HG03354 (cell line): ENCODE data around the gene ZNF276.

Source experiments
- ATAC-seq: cut with Tn5 transposase; IDR thresholded peaks from one replicate; pipeline ENCODE4 v1.9.1; 2021; ENCODE audit warnings: mild to moderate bottlenecking; ENCODE audit not compliant: unreplicated experiment, poor library complexity, severe bottlenecking

ZNF276 gene

DNA sequence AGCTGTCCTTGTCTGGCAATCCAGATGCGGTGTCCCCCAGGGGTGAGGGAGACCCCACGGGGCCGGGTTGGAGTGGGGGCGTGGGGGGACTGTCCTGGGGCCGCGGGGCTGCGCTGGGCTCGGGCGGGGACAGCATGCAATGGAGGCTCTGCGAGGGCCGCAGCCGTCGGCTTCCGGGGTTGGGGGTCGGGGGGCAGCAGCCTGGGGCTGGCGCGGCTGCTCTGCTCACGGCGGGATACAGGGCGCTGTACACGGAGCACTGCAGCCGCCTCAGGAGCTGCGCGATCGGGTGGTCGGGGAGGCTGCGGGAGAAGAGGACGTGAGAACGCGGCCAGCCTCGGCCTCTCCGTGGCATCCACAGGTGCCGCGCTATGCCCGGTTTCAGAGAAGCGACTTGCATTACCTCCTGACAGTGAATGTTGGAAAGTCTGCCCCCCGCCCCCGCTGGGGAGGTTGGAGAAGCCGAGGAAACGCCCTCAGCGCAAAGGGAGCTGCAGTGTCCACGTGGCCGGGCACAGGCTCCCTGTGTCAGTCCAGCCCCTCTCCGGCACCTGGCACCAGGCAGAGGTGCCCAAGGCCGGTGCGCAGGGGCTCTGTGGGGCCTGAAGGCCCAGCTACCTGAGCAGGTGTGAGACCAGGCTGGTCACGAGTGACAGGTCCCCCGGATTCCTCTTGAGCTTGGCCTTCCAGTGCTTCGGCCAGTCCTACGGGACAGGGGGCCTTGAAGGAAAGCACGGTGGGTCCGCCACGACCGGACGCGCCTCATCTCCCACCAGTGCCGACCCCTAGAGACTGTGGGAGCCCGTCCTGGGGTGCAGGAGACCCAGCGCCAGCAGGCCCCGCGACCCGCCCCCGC lies 10.4 kb upstream of the ZNF276 start:
- ATAC-seq = no peak

DNA sequence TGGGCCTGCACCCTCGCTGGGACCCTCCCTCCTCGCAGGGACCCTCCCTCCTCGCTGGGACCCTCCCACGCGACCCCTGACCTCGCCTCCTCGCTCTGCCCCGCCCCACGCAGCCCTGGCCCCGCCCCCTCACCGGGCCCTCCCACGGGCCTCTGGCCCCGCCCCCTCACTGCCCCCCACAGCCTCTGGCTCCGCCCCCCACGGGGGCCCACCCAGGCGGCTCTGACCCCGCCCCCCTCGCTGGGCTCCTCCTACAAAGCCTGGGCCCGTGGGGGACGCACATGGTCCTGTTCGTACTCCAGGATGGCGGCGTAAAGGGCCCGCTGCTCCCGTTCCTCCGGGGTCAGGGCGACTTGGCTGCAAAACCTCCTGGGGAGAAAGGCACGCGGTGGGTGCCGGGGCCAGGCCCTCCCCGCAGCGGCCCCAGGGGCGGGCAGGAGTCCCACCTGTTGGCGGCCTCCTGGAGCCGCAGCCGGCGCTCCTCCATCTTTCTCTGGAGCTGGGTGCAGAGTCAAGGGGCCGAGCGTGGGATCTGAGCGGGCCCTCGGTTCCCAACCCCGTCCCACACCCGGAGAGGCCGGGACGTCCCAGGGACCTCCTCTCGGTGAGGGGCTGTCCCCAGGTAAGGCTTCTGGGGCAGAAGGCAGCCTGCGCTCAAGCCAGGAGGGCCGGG lies 9.6 kb upstream of the ZNF276 start:
- ATAC-seq = peak; percentile 59

DNA sequence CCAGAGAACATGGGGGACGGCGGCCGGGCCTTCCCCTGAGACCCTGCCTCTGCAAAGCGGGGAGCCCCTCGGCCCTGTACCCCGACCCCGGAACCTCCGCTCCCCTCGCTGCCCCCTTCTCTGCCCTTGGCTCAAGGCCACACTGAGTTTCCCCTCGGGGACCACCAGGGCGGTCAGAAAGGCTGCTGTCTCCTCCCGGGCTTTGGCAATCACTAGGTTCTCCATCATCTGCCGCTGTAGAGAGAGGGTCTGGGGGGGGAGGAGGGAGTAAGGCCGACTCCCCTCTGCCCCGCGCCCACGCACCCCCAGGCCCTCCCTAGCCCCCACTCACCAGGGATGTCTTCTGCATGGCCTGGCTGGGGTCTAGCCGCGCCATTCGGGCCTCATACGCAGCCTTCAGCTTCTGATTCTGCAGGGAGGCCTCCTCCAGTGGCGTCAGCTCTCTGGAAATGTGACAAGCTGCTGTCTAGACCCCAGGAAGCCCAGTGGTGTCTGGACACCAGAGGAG lies 9.0 kb upstream of the ZNF276 start:
- peak; percentile 9 for ATAC-seq

DNA sequence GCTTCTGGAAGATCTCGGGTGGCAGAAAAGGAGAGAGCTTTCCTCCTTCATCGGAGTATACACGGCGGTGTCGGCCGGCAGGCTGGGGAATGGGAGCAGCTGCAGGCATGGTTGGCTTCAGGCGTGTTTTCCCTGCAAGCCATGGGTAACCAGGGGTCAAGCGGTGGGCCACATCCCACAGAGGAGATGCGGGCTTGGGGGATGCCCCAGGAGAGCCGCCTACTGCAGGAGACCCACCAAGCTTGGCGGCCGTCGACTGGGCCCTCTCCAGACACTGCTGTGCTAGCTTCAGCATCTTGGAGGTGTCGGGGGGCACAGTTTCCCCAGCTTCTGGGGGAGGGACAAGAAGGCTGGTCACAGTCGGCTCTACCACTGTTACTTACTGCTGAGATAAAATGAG lies 4.8 kb upstream of the ZNF276 start:
- ATAC-seq = no peak

DNA sequence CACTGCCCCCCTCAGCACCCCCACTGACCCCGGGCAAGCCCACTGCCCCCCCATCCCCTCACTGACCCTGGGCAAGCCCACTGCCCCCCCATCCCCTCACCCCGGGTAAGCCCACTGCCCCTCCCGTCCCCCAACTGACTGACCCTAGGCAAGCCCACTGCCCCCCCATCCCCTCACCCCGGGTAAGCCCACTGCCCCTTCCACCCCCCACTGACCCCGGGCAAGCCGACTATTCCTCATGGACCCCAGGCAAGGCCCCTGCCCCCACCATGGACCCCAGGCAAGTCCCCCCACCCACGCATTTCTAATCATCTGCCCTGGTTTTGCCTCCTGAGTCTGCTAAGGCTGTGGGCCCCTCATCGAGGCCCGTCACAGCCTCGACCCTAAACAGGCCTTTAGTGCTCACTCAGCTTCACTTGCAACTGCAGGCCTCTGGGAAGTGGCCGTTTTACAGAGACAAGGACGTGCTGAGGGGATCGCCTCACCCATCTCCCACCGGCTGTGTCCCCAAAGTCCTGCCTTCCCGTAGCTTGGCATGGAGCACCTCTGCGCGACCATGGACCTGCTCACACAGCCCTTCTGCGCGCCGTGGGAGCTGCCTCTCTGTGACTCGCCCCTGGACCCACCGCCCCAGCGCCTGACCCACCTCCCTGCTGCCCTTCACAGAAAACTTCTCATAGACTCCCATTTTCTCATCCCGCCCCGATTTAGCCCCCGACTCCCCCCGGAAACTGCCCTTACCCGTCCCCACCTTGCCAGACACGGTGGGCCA lies 4.2 kb upstream of the ZNF276 start:
- ATAC-seq = no peak

DNA sequence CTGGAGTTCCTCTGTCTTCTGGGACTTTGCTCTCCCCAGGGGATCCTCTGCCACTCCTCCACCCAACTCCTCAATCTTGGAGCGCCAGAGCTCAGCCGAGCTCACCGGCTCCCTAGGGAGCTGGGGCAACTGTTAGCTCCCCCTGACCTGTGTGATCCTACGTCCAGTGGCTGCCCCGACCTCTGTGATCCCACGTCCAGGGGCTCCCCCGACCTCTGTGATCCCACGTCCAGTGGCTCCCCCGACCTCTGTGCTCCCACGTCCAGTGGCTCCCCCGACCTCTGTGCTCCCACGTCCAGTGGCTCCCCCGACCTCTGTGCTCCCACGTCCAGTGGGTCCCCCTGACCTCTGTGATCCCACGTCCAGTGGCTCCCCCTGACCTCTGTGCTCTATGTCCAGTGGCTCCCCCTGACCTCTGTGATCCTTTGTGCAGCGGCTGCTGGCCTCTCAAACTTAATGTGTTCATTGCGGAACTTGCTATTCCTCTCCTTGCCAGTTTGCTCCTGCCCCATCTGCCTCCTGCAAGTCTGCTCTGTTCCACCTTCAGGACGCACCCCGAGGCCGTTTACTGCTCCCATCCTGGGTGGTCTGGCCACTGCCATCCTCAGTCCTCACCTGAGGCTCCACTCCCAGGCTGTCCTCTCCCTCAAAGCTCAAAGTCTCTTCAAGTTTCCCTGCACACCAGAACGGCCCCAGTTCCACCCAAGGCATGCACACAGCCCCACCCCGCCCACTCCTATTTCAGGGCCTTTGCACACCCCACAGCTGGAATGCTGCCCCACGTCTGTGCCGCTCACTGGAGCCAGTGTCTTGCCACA lies 3.4 kb upstream of the ZNF276 start:
- no peak for ATAC-seq

DNA sequence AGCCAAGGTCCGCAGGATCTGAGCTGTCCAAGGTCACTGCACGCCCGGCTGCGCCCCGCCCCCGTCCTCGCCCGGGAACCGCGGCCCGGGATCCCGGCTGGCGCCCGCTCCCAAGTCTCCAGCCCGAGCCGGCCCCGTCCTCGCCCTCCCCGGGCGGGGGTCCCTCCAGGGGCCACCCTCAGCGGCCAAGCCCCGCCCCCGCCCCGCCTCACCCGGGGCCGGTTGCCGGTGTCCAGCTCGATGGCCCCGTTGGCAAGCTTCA lies 855 bp upstream of the ZNF276 start:
- peak; percentile 16 for ATAC-seq

DNA sequence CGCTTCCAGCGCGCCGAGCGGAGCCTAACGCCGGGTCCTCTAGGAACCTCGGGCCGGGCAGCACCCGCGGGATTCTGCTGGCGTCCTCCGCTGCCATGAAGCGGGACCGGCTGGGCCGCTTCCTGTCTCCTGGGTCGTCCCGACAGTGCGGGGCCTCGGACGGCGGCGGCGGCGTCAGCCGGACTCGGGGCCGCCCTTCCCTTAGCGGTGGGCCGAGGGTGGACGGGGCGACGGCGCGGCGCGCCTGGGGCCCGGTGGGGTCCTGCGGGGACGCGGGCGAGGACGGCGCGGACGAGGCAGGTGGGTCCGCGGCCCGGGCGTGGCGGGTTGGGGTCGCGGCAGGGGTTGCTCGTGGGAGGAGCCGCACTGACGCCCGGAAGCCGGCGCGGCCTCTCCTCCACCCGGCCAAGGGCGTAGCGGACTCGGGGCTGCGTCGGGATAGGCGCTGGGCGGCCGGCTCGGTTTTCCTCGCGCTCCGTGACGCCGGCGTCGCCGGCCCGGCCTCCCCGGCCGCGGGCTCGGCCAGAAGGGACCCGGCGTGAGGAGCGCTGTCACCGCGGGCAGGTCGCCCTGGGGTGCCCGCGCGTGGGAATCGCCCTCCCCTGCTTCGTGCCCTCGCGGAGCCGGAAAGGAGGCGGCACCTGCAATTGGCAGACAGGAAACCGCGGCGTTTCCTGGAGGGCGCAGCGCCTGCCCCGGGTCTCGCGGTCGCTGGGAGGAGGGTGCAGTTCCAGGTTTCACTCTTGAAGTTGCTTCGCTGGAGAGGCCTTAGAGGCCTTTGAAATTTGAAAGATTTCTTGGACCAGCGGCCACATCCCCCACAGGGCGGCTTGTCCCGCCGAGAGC lies 432 bp downstream of the ZNF276 start:
- peak; percentile 37 for ATAC-seq

DNA sequence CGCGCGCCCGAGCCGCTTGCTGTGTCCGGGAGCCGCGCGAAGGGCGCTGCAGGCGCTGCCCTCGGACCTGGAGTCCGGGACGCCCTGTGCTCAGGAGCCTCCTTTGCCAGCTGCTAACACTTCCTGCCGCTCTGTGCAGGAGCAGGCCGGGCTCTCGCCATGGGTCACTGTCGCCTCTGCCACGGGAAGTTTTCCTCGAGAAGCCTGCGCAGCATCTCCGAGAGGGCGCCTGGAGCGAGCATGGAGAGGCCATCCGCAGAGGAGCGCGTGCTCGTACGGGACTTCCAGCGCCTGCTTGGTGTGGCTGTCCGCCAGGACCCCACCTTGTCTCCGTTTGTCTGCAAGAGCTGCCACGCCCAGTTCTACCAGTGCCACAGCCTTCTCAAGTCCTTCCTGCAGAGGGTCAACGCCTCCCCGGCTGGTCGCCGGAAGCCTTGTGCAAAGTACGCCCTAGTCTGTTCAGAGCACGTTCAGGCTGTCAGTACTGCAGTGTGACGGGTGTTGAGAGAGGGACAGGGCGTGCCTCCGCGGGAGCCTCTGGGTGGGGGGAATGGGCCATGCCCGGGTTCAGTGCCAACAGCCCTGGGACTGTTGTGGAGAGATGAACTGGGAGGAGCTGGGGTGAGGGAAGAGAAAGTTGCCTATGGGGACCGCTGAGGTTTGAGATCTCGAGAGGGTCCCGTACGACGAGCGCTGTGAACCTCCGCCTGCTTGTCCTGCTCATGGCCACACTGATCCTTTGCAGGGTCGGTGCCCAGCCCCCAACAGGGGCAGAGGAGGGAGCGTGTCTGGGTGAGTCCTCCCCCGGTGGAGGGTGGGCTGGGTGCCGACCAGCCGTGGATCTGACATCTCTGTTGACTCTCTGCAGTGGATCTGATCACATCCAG lies 1.3 kb downstream of the ZNF276 start:
- peak; percentile 28 for ATAC-seq

DNA sequence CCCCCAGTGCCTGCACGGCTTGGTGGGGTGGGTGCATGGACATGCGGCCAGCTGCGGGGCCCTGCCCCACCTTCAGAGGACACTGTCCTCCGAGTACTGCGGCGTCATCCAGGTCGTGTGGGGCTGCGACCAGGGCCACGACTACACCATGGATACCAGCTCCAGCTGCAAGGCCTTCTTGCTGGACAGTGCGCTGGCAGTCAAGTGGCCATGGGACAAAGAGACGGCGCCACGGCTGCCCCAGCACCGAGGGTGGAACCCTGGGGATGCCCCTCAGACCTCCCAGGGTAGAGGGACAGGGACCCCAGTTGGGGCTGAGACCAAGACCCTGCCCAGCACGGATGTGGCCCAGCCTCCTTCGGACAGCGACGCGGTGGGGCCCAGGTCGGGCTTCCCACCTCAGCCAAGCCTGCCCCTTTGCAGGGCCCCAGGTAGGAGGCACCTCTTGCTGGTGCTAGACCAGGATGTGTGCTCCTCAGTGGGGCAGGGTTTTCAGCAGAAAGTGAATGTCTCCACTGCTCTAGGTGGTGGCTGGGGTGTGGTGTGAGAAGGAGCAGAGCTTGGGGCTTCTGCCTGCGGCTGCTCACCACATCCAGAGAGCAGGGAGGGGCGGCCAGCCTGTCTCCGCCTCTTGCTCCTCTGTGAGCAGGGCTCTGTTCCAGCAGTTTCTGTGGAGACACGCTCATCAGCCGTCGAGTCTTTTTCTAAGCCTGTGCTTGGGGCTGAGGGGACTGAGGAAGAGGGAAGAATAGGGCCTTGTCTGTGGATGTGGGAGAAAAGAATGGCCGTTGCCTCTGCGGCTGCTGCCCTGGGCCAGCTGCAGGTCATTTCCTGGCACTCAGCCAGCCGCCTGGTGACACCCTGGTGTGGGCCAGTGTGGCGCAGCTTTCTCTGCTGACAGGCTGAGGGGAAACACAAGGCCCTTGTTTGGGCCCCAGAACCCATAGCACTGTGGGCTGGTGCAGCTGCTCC lies 2.2 kb downstream of the ZNF276 start:
- ATAC-seq = no peak

DNA sequence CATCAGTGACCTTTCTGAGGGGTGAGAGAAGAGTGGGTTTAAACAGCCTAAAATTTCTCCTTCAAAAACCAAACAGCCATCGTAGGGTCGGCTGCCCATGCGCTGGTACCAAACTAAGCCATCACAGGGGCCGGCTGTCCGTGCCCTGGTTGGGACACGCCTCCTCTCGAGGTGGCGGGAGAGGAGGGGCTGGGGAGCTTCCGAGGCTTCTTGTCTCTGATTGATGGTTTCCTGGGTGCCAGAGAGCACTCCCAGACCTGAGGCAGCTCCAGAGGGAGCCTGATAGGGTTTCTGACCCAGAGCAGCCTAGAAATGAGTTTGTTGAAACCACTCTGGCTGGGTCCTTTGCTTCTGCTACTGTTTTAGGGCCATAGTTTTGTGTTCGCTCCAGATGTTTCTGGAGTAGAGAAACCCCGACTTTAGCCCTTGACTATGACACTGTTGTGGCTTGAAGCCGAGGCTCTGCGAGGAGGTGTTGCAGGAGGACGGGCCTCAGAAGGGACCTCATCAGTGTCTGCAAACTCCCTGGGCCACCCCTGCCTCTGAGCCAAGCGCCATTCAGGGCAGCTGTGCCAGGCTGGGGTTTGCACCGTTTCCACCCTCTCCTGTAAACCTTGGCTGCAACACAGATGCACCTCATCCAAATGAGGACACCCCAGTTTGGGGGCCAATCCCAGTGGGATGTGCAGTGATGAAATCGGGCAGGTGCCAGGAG lies 6.2 kb downstream of the ZNF276 start:
- no peak for ATAC-seq

DNA sequence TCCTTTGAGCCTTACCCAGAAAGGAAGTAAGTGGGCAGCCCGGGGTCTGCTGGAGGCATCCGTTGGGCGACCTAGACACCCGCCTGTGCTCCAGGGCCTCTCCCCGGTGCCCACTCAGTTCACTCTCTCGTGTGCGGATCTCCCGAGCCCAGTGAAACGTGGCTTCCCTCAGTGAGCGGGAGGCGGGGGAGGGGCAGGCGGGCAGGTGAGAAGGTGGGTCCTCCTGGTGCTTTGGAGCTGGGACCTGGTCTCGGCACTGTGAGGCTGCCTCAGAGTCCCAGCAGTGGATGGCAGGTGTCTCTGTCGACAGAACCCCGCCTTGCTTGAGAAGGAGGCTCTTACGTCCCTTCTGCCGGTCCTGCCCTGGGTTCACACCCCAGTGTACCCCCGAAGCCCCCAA lies 8.0 kb downstream of the ZNF276 start:
- ATAC-seq = no peak

DNA sequence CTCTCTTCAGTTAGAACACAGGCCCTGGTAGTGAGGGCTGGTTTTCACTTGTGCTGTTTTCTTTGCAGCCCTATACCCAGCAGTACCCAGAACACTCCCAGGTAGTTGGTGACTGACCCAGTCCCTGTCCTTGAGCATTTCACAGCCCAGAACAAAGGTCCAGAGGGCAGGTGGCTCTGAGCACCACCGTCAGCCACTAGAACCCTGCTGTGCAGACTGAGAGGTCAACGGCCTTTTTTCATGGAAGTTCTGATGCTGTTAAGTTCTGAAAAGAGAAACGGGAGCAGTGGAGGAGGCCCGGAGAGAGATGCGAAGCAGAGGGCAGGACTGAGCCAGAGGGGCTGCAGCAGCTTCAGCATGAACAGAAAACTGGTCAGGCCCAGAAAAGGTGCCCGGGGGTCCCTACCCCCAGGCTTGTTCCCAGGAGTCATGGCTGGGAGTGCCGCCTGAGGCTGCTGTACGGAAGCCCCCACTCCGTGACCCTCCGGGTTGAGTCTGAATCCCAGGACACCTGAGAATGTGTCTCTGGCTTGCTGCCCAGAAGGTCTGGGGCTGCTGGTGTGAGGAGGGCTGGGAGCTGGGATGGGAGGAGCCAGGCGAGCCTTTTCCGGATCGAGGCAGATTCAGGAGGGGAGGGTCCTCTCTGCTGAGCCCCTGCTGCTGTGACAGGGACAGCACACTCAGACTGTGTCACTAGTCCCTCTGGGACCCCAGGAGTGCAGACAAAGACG lies 8.7 kb downstream of the ZNF276 start:
- no peak for ATAC-seq

DNA sequence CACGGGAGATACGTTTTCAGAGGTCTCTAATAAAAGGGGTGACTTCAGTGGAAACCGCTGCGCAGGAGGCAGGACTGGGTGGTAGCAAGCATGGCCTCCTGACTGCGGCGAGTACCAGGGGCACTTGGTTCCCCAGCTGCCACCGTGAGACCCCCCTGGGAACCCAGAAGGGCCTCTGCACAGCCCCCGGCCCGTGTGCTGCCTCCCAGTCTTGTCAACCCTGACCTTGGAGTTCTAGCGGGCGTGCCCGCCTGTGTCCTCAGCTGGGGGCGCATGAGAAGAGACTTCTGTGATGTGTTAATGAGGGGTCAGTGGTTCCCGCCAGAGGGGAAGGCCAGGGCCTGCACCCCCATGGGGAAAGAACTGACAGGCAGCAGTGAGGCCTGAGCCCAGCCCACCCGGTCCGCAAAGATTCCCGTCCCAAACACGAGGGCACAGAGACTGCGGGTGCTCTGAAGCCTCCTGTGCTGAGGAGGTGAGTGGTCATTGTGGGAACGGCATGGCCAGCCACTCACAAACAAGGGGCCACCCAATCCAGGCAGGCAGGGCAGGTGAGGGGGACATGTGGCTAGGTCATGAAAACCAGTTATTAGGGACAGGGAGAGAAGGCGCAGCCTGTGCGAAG lies 9.4 kb downstream of the ZNF276 start:
- no peak for ATAC-seq
